SU-DHL-6 (cell line): ENCODE data around the gene TOP1.

ENCODE experiments used
- H2AFZ ChIP-seq: fragments of 200-600 bp; sonication (generic); 2 replicates; pipeline ENCODE4 v1.6.1; 2014; ENCODE audit warnings: low read depth, mild to moderate bottlenecking, moderate library complexity, mixed read lengths, antibody characterized with exemption, low read length; ENCODE audit not compliant: severe bottlenecking
- H3F3A ChIP-seq: fragments of 200-600 bp; shearing (Covaris generic); 2 replicates; pipeline ENCODE4 v1.6.0; 2016; ENCODE audit warnings: antibody characterized with exemption, mild to moderate bottlenecking; ENCODE audit not compliant: insufficient read depth
- H3K27ac ChIP-seq: fragments of 200-600 bp; sonication (generic); 2 replicates; pipeline ENCODE4 v1.5.1; 2016; ENCODE audit warnings: low read depth, mild to moderate bottlenecking, low read length, moderate library complexity, mixed read lengths
- H3K27me3 ChIP-seq: fragments of 200-600 bp; sonication (generic), shearing (Covaris generic); 2 replicates; pipeline ENCODE4 v1.6.0; 2014; ENCODE audit warnings: mild to moderate bottlenecking, low read length
- H3K36me3 ChIP-seq: fragments of 200-600 bp; sonication (generic); 2 replicates; pipeline ENCODE4 v1.6.1; 2014; ENCODE audit warnings: mild to moderate bottlenecking, low read length, mixed read lengths
- H3K4me2 ChIP-seq: fragments of 300-600, 200-600 bp; shearing (Covaris generic), sonication (generic); 2 replicates; pipeline ENCODE4 v1.6.0; 2014; ENCODE audit warnings: low read length, low read depth, mild to moderate bottlenecking; ENCODE audit not compliant: poor library complexity, severe bottlenecking
- H3K4me3 ChIP-seq: fragments of 200-600 bp; sonication (generic); 2 replicates; pipeline ENCODE4 v1.5.1; 2014; ENCODE audit warnings: antibody characterized with exemption, low read length, mild to moderate bottlenecking, mixed read lengths; ENCODE audit not compliant: insufficient read depth, poor library complexity, severe bottlenecking
- H3K79me2 ChIP-seq: fragments of 200-600 bp; sonication (generic); 2 replicates; pipeline ENCODE4 v1.6.1; 2014; ENCODE audit warnings: mild to moderate bottlenecking, low read length, moderate library complexity; ENCODE audit not compliant: insufficient read depth
- H3K9ac ChIP-seq: fragments of 200-600 bp; sonication (generic); 2 replicates; pipeline ENCODE4 v1.7.0; 2014; ENCODE audit warnings: mild to moderate bottlenecking, low read length
- H3K9me2 ChIP-seq: fragments of 200-600 bp; sonication (generic); replicated peaks from 2 replicates; pipeline ENCODE4 v1.6.1; 2014; ENCODE audit warnings: low read length; ENCODE audit not compliant: insufficient read depth
- H3K9me3 ChIP-seq: fragments of 200-600 bp; sonication (generic); 2 replicates; pipeline ENCODE4 v1.6.1; 2014; ENCODE audit warnings: low read length, mixed read lengths; ENCODE audit not compliant: insufficient read depth
- H4K20me1 ChIP-seq: fragments of 200-600 bp; sonication (generic); 2 replicates; pipeline ENCODE4 v1.6.1; 2014; ENCODE audit warnings: low read depth, mild to moderate bottlenecking, antibody characterized with exemption, low read length, moderate library complexity, mixed read lengths
- EZH2phosphoT487 ChIP-seq: fragments of 200-600 bp; sonication (generic), shearing (Covaris generic); conservative IDR thresholded peaks from 2 replicates; pipeline ENCODE4 v1.6.1; 2018; ENCODE audit warnings: mild to moderate bottlenecking, antibody characterized with exemption, low read length, moderate library complexity, mixed read lengths
- TF ChIP-seq, protein P1 (sequence below): fragments of 200-600 bp; sonication (generic); IDR thresholded peaks from one replicate; pipeline ENCODE4 v1.5.1; 2017; ENCODE audit warnings: antibody characterized with exemption, mild to moderate bottlenecking, low read length, moderate library complexity; ENCODE audit not compliant: insufficient read depth, poor library complexity, severe bottlenecking

The TOP1 gene

DNA sequence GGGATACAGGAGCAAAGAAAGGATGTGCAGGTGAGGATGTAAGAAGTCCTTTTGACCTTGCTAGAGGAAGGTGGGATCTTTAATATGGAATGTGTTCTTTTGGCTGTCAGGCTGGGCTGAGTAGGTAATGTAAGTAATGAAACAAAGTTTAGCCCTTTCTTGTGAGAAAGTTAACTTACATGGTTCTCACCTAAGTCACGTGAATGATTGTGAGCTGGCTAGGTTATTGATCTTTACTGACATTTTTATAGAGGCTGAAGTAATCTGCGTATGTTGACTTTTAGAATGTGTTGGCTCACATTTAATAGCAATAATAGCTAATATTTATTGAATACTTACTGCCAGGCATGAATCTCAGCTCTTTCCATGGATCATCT is 2.6 kb downstream of the TOP1 start:
- Histone ChIP-seq H3K9me3 (no peaks in the 10 kb centered on the region), H4K20me1 (peaks cover 25% of the 10 kb centered on the region), H3K9me2 (no peaks in the 10 kb centered on the region), H3K27ac (no peak overlapping the region), H3K4me2 (peak overlapping the region; percentile 99), H3F3A (0 out of 2 replicates have a peak, but pooled peaks cover 4% of the 10 kb centered on the region), H3K4me3 (peak overlapping the region; percentile 85), H3K9ac (peak overlapping the region; percentile 95), H3K79me2 (peaks cover 75% of the 10 kb centered on the region), H3K27me3 (no peaks in the 10 kb centered on the region), H2AFZ (no peak overlapping the region), H3K36me3 (peaks cover 4% of the 10 kb centered on the region; the same call in 1 of the 2 replicates)
- TF ChIP-seq EZH2phosphoT487 = no peak
- TF ChIP-seq, protein P1, sequence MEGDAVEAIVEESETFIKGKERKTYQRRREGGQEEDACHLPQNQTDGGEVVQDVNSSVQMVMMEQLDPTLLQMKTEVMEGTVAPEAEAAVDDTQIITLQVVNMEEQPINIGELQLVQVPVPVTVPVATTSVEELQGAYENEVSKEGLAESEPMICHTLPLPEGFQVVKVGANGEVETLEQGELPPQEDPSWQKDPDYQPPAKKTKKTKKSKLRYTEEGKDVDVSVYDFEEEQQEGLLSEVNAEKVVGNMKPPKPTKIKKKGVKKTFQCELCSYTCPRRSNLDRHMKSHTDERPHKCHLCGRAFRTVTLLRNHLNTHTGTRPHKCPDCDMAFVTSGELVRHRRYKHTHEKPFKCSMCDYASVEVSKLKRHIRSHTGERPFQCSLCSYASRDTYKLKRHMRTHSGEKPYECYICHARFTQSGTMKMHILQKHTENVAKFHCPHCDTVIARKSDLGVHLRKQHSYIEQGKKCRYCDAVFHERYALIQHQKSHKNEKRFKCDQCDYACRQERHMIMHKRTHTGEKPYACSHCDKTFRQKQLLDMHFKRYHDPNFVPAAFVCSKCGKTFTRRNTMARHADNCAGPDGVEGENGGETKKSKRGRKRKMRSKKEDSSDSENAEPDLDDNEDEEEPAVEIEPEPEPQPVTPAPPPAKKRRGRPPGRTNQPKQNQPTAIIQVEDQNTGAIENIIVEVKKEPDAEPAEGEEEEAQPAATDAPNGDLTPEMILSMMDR = no peak

DNA sequence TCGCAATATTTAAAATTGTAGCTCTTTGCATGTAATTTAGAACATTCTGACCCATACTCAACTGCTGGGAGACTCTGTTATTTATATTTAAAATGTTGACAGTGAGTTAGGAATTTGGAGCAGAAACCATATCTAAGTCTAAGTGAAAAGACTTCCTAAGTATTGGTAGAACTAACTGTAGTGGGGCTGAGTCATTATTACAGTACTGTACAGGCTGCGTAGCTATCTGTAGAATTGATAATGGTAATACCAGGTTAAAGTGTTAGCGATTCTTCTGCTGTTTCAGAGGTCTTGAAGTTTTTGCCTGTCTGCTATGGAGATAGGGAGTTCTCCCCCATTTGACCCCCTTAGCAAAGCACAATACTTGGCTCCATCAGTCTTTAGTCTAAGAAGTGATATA is 3.6 kb downstream of the TOP1 start:
- H3K9me2 ChIP-seq = no peaks in the 10 kb centered on the region
- no peak overlapping the region for H3K9ac ChIP-seq
- H3K4me3 ChIP-seq = no peak overlapping the region
- H3K27me3 ChIP-seq = no peaks in the 10 kb centered on the region
- H3K27ac ChIP-seq = no peak overlapping the region
- peak overlapping the region; percentile 99 for H3K4me2 ChIP-seq
- H3K9me3 ChIP-seq = no peaks in the 10 kb centered on the region
- TF ChIP-seq, protein P1 = no peak
- TF ChIP-seq EZH2phosphoT487 = no peak
- H4K20me1 ChIP-seq = peaks cover 28% of the 10 kb centered on the region
- H3K36me3 ChIP-seq = peaks cover 4% of the 10 kb centered on the region; the same call in 1 of the 2 replicates
- no peaks in the 10 kb centered on the region for H3F3A ChIP-seq
- H2AFZ ChIP-seq = no peak overlapping the region
- peaks cover 85% of the 10 kb centered on the region for H3K79me2 ChIP-seq

DNA sequence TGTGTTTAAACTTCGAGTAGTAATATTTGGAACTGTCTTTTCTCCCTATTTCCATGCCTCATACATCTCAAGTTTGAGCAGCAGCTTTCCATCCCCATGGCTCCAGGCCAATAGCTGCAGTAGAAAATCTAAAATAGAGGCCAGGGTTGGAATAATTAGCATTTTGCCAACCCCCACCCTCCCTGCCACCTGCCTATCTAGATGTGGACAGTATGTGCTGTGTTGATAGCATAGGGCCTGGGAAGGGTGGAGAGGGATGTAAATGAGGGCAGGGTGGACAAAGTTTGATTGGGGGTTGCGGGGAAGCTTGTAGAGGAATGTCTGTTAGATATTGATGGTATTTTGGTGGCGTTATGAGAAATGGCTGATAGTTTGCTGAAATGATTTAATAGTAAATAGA is 5.6 kb downstream of the TOP1 start:
- Histone ChIP-seq H3K79me2 (peaks cover 100% of the 10 kb centered on the region), H3K27ac (no peak overlapping the region), H3K27me3 (no peaks in the 10 kb centered on the region), H3K4me3 (no peak overlapping the region), H2AFZ (no peak overlapping the region), H3K9me3 (no peaks in the 10 kb centered on the region), H3K9ac (no peak overlapping the region), H4K20me1 (peaks cover 33% of the 10 kb centered on the region), H3K4me2 (no peak overlapping the region), H3K9me2 (no peaks in the 10 kb centered on the region), H3F3A (no peaks in the 10 kb centered on the region), H3K36me3 (peaks cover 4% of the 10 kb centered on the region; the same call in 1 of the 2 replicates)
- TF ChIP-seq EZH2phosphoT487 = no peak
- TF ChIP-seq, protein P1 = no peak

DNA sequence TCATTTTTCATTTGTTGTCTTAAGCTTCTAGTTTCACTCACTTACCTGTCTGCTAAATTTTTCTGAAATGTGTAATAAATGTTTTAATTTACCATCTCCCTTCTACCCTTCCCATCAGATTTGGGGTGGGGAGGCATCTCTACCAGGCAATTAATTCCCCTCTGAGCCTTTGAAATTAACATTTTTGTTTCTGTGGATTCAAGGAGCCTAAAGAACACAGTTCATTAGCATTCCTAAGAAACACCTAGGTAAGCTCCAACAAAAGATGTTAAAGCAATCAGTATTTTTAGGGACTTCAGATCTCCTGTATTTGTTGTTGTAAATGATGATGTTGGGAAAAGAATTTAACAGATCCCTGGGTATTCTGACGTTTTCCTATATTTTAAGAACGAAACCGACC is 6.6 kb downstream of the TOP1 start:
- H3K79me2 ChIP-seq = peaks cover 100% of the 10 kb centered on the region
- no peak for TF ChIP-seq EZH2phosphoT487
- TF ChIP-seq, protein P1 = no peak
- H3K27me3 ChIP-seq = no peaks in the 10 kb centered on the region
- H3F3A ChIP-seq = no peaks in the 10 kb centered on the region
- H3K9ac ChIP-seq = no peak overlapping the region
- no peak overlapping the region for H3K4me3 ChIP-seq
- H3K36me3 ChIP-seq = no peaks in the 10 kb centered on the region
- H3K27ac ChIP-seq = no peak overlapping the region
- no peak overlapping the region for H2AFZ ChIP-seq
- H3K4me2 ChIP-seq = no peak overlapping the region
- H3K9me3 ChIP-seq = no peaks in the 10 kb centered on the region
- H4K20me1 ChIP-seq = peaks cover 37% of the 10 kb centered on the region
- no peaks in the 10 kb centered on the region for H3K9me2 ChIP-seq
